GM12878 (cell line): ENCODE data around the gene HSD17B14. TPM values are rescaled to one million over a fixed set of nuclear protein-coding genes. Genes with fewer than 3 reads are reported as not detected.
A peak's percentile ranks its signal among the peaks of the same experiment; 100 is the strongest.

Experiments
- BCLAF1 ChIP-seq: fragments of 450-650 bp; IDR thresholded peaks from 2 replicates; pipeline ENCODE4 v1.6.1; 2017; ENCODE audit warnings: antibody characterized with exemption, mild to moderate bottlenecking, moderate library complexity
- CHD4 ChIP-seq: fragments of 200-600 bp; sonication (generic); IDR thresholded peaks from 2 replicates; pipeline ENCODE4 v1.6.1; 2016; ENCODE audit warnings: mild to moderate bottlenecking
- EP300 ChIP-seq, 2 experiments: fragments of 150-350 bp in 1 of 2; IDR thresholded peaks; 2 replicates each; pipeline ENCODE4 v1.6.1; 2011 to 2012; ENCODE audit warnings: low read depth in 2 of 2, low read length in 2 of 2, borderline replicate concordance in 1 of 2, improper control_type of control experiment in 1 of 2, inconsistent platforms in 1 of 2; ENCODE audit not compliant: control insufficient read depth in 1 of 2
- IRF4 ChIP-seq: IDR thresholded peaks from 2 replicates; pipeline ENCODE4 v1.6.1; 2011; ENCODE audit warnings: low read depth, low read length
- MTA2 ChIP-seq: fragments of 450-650 bp; IDR thresholded peaks from 2 replicates; pipeline ENCODE4 v1.6.1; 2016; ENCODE audit warnings: low read depth, mild to moderate bottlenecking, moderate library complexity
- NFYB ChIP-seq: IDR thresholded peaks from 2 replicates; pipeline ENCODE4 v1.6.1; 2011; ENCODE audit warnings: low read depth, mild to moderate bottlenecking, low read length, improper control_type of control experiment, moderate library complexity; ENCODE audit not compliant: insufficient read depth
- NR2C2 ChIP-seq: IDR thresholded peaks from 2 replicates; pipeline ENCODE4 v1.6.1; 2011; ENCODE audit warnings: borderline replicate concordance, low read depth; ENCODE audit not compliant: control insufficient read depth, insufficient read length
- NR2F1 ChIP-seq: fragments of 450-650 bp; conservative IDR thresholded peaks from 2 replicates; pipeline ENCODE4 v1.6.1; 2017; ENCODE audit warnings: mild to moderate bottlenecking
- POLR2AphosphoS2 ChIP-seq: IDR thresholded peaks from 2 replicates; pipeline ENCODE4 v1.6.1; 2011; ENCODE audit warnings: low read depth, mild to moderate bottlenecking, low read length, improper control_type of control experiment, moderate library complexity
- RBBP5 ChIP-seq: fragments of 200-600 bp; sonication (generic); conservative IDR thresholded peaks from 2 replicates; pipeline ENCODE4 v1.6.1; 2016
- SPI1 ChIP-seq: IDR thresholded peaks from 2 replicates; pipeline ENCODE4 v1.6.1; 2011; ENCODE audit warnings: low read depth, mild to moderate bottlenecking, low read length, moderate library complexity, borderline replicate concordance; ENCODE audit not compliant: insufficient read depth
- SREBF1 ChIP-seq: IDR thresholded peaks from 2 replicates; pipeline ENCODE4 v1.6.1; 2012; ENCODE audit warnings: mild to moderate bottlenecking, low read length
- WRNIP1 ChIP-seq: IDR thresholded peaks from 2 replicates; pipeline ENCODE4 v1.6.1; 2011; ENCODE audit warnings: low read depth, low read length, improper control_type of control experiment, borderline replicate concordance
- ZNF217 ChIP-seq: fragments of 450-650 bp; IDR thresholded peaks from 2 replicates; pipeline ENCODE4 v1.6.1; 2017; ENCODE audit warnings: antibody characterized with exemption, mild to moderate bottlenecking
- ZNF274 ChIP-seq: IDR thresholded peaks from one replicate; pipeline ENCODE4 v1.8.0; 2011; ENCODE audit not compliant: insufficient read length, insufficient read depth
- polyA plus RNA-seq, 11 experiments: library from polyadenylated mRNA; depleted of rRNA in 4 of 11; unstranded in 6 of 11; stranded (reverse) in 5 of 11; fragments of >200 nt; fragmentation: Nextera tagmentation in 4 of 11; fragmentation: Illumina TruSeq in 1 of 11; extraction: Ambion mirVana in 4 of 11; extraction: Trizol in 1 of 11; gene quantifications; 1 replicate in 1 of 11; 2 replicates in 10 of 11; pipeline versions ENCODE4 v1.2.1 to v1.2.3, GENCODE V29; 2011 to 2016; ENCODE audit warnings: inconsistent platforms in 2 of 11, missing spikeins in 2 of 11, low read depth in 1 of 11
- total RNA-seq, 4 experiments: library from RNA; depleted of rRNA in 3 of 4; stranded (reverse); fragments of >200 nt in 3 of 4; fragmentation: Illumina TruSeq in 1 of 4; extraction: Trizol in 1 of 4; gene quantifications; 2 replicates each; pipeline versions ENCODE4 v1.2.1 to v1.2.3, GENCODE V29; 2013 to 2021
- TF ChIP-seq, protein P1 (sequence below): fragments of 450-650 bp; formaldehyde crosslinking; IDR thresholded peaks from 2 replicates; pipeline ENCODE4 v1.5.0; 2022; ENCODE audit warnings: mild to moderate bottlenecking, missing genetic modification characterization
- TF ChIP-seq, protein P2 (sequence below): fragments of 450-650 bp; IDR thresholded peaks from 2 replicates; pipeline ENCODE4 v1.6.1; 2016; ENCODE audit warnings: mild to moderate bottlenecking
- TF ChIP-seq, protein P3 (sequence below): IDR thresholded peaks from 2 replicates; pipeline ENCODE4 v1.6.1; 2012; ENCODE audit warnings: low read depth, low read length, improper control_type of control experiment
- TF ChIP-seq, protein P4 (sequence below), 3 experiments: IDR thresholded peaks in 2 of 3; conservative IDR thresholded peaks in 1 of 3; 2 replicates each; pipeline ENCODE4 v1.5.1; 2011; ENCODE audit warnings: low read depth in 3 of 3, low read length in 3 of 3, mild to moderate bottlenecking in 3 of 3, control low read depth in 2 of 3, moderate library complexity in 2 of 3, inconsistent platforms in 1 of 3, mixed read lengths in 1 of 3; ENCODE audit not compliant: control insufficient read depth in 2 of 3, insufficient read depth in 1 of 3; ENCODE audit errors: extremely low read depth in 1 of 3

HSD17B14 gene
- total and polyA plus RNA-seq, 10 of the 15 experiments (the other 5 are each of a cell fraction or from before 2014, with no cell fraction given), result 0.21 to 4.1 (median 0.61) TPM

DNA sequence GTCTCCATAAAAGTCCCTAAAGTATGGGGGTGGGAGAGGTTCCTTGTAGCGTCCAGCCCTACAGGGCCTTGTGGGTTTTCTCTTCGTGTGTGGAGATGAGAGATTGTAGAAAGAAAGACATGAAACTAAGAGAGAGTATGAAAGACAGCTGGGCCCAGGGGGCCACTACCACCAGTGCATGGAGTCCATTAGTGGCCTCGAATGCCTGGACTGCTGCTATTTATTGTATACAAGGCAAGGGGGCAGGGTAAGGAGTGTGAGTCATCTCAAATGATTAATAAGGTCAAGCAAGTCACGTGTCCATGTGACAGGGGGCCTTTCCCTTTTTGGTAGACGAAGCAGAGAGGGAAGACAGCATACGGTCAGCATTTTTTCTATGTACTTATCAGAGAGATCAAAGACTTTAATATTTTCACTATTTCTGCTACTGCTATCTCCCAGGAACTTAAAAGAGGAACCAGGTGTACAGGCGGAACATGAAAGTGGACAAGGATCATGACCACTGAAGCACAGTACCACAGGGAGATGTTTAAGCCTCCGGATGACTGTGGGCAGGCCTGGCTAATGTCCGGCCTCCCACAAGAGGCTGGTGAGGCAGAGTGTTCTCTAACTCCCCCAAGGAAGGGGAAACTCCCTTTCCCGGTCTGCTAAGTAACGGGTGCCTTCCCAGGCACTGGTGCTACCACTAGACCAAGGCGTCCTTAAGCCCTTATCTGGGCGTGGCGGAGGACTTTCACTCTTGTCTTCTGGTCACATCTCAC, 55.5 kb downstream of the HSD17B14 start (continued):
- TF ChIP-seq WRNIP1, result no peak
- TF ChIP-seq SPI1, result peak; percentile 41; the same call in 1 of the 2 replicates
- TF ChIP-seq, protein P1, sequence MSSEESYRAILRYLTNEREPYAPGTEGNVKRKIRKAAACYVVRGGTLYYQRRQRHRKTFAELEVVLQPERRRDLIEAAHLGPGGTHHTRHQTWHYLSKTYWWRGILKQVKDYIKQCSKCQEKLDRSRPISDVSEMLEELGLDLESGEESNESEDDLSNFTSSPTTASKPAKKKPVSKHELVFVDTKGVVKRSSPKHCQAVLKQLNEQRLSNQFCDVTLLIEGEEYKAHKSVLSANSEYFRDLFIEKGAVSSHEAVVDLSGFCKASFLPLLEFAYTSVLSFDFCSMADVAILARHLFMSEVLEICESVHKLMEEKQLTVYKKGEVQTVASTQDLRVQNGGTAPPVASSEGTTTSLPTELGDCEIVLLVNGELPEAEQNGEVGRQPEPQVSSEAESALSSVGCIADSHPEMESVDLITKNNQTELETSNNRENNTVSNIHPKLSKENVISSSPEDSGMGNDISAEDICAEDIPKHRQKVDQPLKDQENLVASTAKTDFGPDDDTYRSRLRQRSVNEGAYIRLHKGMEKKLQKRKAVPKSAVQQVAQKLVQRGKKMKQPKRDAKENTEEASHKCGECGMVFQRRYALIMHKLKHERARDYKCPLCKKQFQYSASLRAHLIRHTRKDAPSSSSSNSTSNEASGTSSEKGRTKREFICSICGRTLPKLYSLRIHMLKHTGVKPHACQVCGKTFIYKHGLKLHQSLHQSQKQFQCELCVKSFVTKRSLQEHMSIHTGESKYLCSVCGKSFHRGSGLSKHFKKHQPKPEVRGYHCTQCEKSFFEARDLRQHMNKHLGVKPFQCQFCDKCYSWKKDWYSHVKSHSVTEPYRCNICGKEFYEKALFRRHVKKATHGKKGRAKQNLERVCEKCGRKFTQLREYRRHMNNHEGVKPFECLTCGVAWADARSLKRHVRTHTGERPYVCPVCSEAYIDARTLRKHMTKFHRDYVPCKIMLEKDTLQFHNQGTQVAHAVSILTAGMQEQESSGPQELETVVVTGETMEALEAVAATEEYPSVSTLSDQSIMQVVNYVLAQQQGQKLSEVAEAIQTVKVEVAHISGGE, result no peak
- no peak for TF ChIP-seq ZNF274
- TF ChIP-seq MTA2, result no peak; the same call in 1 of the 2 replicates
- no peak for TF ChIP-seq EP300 (IDR thresholded peaks at IDR 0.05; ENCODE audit: borderline replicate concordance in 1 of 2, control insufficient read depth in 1 of 2, low read depth in 2 of 2, low read length in 2 of 2)
- TF ChIP-seq, protein P2, sequence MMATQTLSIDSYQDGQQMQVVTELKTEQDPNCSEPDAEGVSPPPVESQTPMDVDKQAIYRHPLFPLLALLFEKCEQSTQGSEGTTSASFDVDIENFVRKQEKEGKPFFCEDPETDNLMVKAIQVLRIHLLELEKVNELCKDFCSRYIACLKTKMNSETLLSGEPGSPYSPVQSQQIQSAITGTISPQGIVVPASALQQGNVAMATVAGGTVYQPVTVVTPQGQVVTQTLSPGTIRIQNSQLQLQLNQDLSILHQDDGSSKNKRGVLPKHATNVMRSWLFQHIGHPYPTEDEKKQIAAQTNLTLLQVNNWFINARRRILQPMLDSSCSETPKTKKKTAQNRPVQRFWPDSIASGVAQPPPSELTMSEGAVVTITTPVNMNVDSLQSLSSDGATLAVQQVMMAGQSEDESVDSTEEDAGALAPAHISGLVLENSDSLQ, result peak; percentile 82
- TF ChIP-seq, protein P3, sequence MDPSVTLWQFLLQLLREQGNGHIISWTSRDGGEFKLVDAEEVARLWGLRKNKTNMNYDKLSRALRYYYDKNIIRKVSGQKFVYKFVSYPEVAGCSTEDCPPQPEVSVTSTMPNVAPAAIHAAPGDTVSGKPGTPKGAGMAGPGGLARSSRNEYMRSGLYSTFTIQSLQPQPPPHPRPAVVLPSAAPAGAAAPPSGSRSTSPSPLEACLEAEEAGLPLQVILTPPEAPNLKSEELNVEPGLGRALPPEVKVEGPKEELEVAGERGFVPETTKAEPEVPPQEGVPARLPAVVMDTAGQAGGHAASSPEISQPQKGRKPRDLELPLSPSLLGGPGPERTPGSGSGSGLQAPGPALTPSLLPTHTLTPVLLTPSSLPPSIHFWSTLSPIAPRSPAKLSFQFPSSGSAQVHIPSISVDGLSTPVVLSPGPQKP, result no peak
- no peak for TF ChIP-seq RBBP5
- no peak for TF ChIP-seq CHD4
- no peak for TF ChIP-seq SREBF1
- TF ChIP-seq IRF4, result no peak
- TF ChIP-seq POLR2AphosphoS2, result no peak
- no peak for TF ChIP-seq NFYB
- TF ChIP-seq NR2F1, result peak; percentile 69; the same call in 1 of the 2 replicates
- TF ChIP-seq, protein P4, sequence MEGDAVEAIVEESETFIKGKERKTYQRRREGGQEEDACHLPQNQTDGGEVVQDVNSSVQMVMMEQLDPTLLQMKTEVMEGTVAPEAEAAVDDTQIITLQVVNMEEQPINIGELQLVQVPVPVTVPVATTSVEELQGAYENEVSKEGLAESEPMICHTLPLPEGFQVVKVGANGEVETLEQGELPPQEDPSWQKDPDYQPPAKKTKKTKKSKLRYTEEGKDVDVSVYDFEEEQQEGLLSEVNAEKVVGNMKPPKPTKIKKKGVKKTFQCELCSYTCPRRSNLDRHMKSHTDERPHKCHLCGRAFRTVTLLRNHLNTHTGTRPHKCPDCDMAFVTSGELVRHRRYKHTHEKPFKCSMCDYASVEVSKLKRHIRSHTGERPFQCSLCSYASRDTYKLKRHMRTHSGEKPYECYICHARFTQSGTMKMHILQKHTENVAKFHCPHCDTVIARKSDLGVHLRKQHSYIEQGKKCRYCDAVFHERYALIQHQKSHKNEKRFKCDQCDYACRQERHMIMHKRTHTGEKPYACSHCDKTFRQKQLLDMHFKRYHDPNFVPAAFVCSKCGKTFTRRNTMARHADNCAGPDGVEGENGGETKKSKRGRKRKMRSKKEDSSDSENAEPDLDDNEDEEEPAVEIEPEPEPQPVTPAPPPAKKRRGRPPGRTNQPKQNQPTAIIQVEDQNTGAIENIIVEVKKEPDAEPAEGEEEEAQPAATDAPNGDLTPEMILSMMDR (IDR thresholded peaks at IDR 0.05 in 2 of 3, conservative IDR thresholded peaks at IDR 0.05 in 1 of 3; ENCODE audit: control insufficient read depth in 2 of 3, extremely low read depth in 1 of 3, insufficient read depth in 1 of 3, low read depth in 3 of 3, low read length in 3 of 3), result no peak
- TF ChIP-seq NR2C2, result no peak
- TF ChIP-seq BCLAF1, result no peak
- TF ChIP-seq ZNF217, result no peak
